ENCODE data around the gene LRRC4C. TPM values are rescaled to one million over a fixed set of nuclear protein-coding genes. Genes with fewer than 3 reads are reported as not detected.

The LRRC4C gene
- total and polyA plus RNA-seq, 10 of the 15 experiments (the other 5 are each of a cell fraction or from before 2014, with no cell fraction given): 1.5 TPM; not detected in 9

DNA sequence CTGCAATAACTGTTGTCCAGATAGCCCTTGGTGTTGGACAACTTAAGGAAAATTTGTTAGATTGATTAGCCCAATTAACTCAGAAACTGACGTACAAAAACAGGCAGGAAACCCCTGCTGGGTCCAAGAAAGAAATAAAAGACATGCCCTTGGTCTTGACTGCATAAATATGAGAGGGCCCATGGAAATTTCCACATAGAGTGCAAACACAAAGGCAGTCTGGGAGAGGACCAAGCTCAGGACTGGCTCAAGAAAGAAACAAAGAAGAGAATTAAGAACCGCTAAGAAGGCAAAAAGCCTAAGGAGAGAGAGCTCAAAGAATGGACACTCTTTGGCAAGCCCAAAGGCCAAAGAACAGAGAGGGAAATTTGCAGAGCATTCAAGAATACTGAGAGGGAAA, 1243.9 kb downstream of the LRRC4C start:
- intact Hi-C loops (cut with micrococcal nuclease; ENCODE audit: unreplicated experiment) (no loop called here), in situ Hi-C loops (cut with MboI) (no loop called here)
- BruUV-seq (replicated peaks): no TSS peak
- Histone ChIP-seq H3K4me1 (ENCODE audit: control insufficient read depth, insufficient read depth, low read length) (no peaks in the 10 kb centered on the region), H3K4me3 (no peak overlapping the region), H3K27me3 (replicated peaks in 1 of 2; ENCODE audit: control insufficient read depth in 2 of 2, insufficient read depth in 2 of 2, low read length in 1 of 2) (no peaks in the 10 kb centered on the region), H3K79me2 (ENCODE audit: control insufficient read depth, insufficient read depth, low read length) (no peaks in the 10 kb centered on the region), H2AFZ (ENCODE audit: control insufficient read depth, low read depth, low read length) (no peak overlapping the region), H3K4me2 (ENCODE audit: control insufficient read depth, insufficient read depth) (no peak overlapping the region), H3K9ac (ENCODE audit: control insufficient read depth, insufficient read depth, low read length) (no peak overlapping the region), H3K9me3 (replicated peaks; ENCODE audit: control insufficient read depth, insufficient read depth, low read length) (no peaks in the 10 kb centered on the region), H3K36me3 (ENCODE audit: control insufficient read depth in 2 of 2, insufficient read depth in 2 of 2, low read length in 1 of 2) (no peaks in the 10 kb centered on the region), H3K27ac (ENCODE audit: control insufficient read depth, insufficient read depth) (no peak overlapping the region), H4K20me1 (ENCODE audit: control insufficient read depth, insufficient read depth) (no peaks in the 10 kb centered on the region)
- CTCF ChIA-PET: no interaction called here
- RAD21 ChIA-PET (ENCODE audit: unreplicated experiment): no interaction called here
- SMC1A ChIA-PET (ENCODE audit: uncharacterized antibody, unreplicated experiment): no interaction called here
- TF ChIP-seq GATAD2B (conservative IDR thresholded peaks at IDR 0.05; ENCODE audit: low read depth) (no peak), WRNIP1 (IDR thresholded peaks at IDR 0.05; ENCODE audit: borderline replicate concordance, low read depth, low read length) (no peak)
- no peak for DNase-seq (ENCODE audit: low read depth, low spot score)
- 53% methylated on average over 2 of the region's 2 CpGs for WGBS (ENCODE audit: insufficient coverage, insufficient replicate concordance, low lambda C conversion rate, missing lambda C conversion rate)
- no peak for ATAC-seq
- no peak for FAIRE-seq
- POLR2A ChIA-PET: no interaction called here

DNA sequence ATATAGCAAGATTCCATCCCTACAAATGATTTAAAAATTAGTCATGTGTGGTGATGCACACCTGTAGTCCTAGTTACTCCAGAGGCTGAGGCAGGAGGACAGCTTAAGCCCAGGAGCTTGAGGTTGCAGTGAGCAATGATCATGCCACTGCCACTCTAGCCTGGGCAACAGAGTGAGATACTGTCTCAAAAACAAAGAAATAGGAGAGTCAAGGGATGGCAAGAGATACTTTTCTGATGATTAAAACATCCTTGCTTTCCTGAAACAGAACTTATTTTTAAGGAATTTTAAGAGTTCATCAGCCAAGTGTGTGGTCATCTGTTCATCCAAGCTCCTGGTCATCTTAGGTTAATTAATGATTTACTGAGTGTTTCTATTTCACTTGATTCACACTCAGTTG, 1252.0 kb downstream of the LRRC4C start:
- intact Hi-C loops (cut with micrococcal nuclease; ENCODE audit: unreplicated experiment): no loop called here
- no peak overlapping the region for H3K27ac ChIP-seq (ENCODE audit: control insufficient read depth, insufficient read depth)
- DNase-seq (ENCODE audit: low read depth, low spot score) (no peak), FAIRE-seq (no peak), ATAC-seq (no peak)
- no TSS peak for BruUV-seq (replicated peaks)
- no peaks in the 10 kb centered on the region for H3K9me3 ChIP-seq (replicated peaks; ENCODE audit: control insufficient read depth, insufficient read depth, low read length)
- no peak overlapping the region for H3K9ac ChIP-seq (ENCODE audit: control insufficient read depth, insufficient read depth, low read length)
- H4K20me1 ChIP-seq (ENCODE audit: control insufficient read depth, insufficient read depth): no peaks in the 10 kb centered on the region
- no peak overlapping the region for H2AFZ ChIP-seq (ENCODE audit: control insufficient read depth, low read depth, low read length)
- no peaks in the 10 kb centered on the region for H3K27me3 ChIP-seq (replicated peaks in 1 of 2; ENCODE audit: control insufficient read depth in 2 of 2, insufficient read depth in 2 of 2, low read length in 1 of 2)
- no peaks in the 10 kb centered on the region for H3K36me3 ChIP-seq (ENCODE audit: control insufficient read depth in 2 of 2, insufficient read depth in 2 of 2, low read length in 1 of 2)
- H3K4me1 ChIP-seq (ENCODE audit: control insufficient read depth, insufficient read depth, low read length): no peaks in the 10 kb centered on the region
- H3K4me2 ChIP-seq (ENCODE audit: control insufficient read depth, insufficient read depth): no peak overlapping the region
- in situ Hi-C loops (cut with MboI): no loop called here
- TF ChIP-seq SMARCA5 (IDR thresholded peaks at IDR 0.05): no peak
- TF ChIP-seq NR2C2 (IDR thresholded peaks at IDR 0.05; ENCODE audit: borderline replicate concordance, control insufficient read depth, insufficient read length, low read depth): no peak
- no peak for TF ChIP-seq BMI1 (IDR thresholded peaks at IDR 0.05; ENCODE audit: borderline replicate concordance)
- no peak for TF ChIP-seq JUND (IDR thresholded peaks at IDR 0.05; ENCODE audit: low read depth, low read length)
- TF ChIP-seq EGR1 (IDR thresholded peaks at IDR 0.05; ENCODE audit: borderline replicate concordance in 1 of 2, low read depth in 2 of 2, low read length in 2 of 2): no peak
- no peak for TF ChIP-seq TAF1 (IDR thresholded peaks at IDR 0.05; ENCODE audit: borderline replicate concordance, low read depth, low read length)
- no peak for TF ChIP-seq IRF4 (IDR thresholded peaks at IDR 0.05; ENCODE audit: low read depth, low read length)
- no peak for TF ChIP-seq RBBP5 (conservative IDR thresholded peaks at IDR 0.05)
- TF ChIP-seq, protein P1, sequence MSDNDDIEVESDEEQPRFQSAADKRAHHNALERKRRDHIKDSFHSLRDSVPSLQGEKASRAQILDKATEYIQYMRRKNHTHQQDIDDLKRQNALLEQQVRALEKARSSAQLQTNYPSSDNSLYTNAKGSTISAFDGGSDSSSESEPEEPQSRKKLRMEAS (IDR thresholded peaks at IDR 0.05; ENCODE audit: low read depth, low read length): no peak
- TF ChIP-seq SIN3A (IDR thresholded peaks at IDR 0.05; ENCODE audit: low read depth, low read length): no peak
- no peaks in the 10 kb centered on the region for H3K79me2 ChIP-seq (ENCODE audit: control insufficient read depth, insufficient read depth, low read length)
- no peak overlapping the region for H3K4me3 ChIP-seq
- ChIA-PET RAD21 (ENCODE audit: unreplicated experiment) (no interaction called here), POLR2A (no interaction called here), SMC1A (ENCODE audit: uncharacterized antibody, unreplicated experiment) (no interaction called here), CTCF (no interaction called here)
